GM10248 (cell line): Measurements from ENCODE around the gene ERV3-1.
"Not testable (repeated sequence)": the region's sequence is repeated elsewhere in the genome, so short reads cannot be mapped to it uniquely, and the experiment has no call there.

Experiments
- CTCF ChIA-PET: fragments of 300-600 bp; sonication (Branson Sonifier 250); formaldehyde crosslinking; extraction: SDS; loops from one replicate; lab custom pipeline; 2021; ENCODE audit warnings: antibody characterized with exemption; lab: Yijun Ruan, JAX
- POLR2A ChIA-PET: fragments of 350-650 bp; sonication (Branson Sonifier 250); formaldehyde crosslinking; extraction: SDS; loops from one replicate; lab custom pipeline; 2020; ENCODE audit warnings: antibody characterized with exemption; lab: Yijun Ruan, JAX
- DNase-seq: peaks from one replicate; pipeline ENCODE4 v3.0.0; 2012; ENCODE audit errors: extremely low spot score
- TF ChIP-seq, protein P1 (sequence below): IDR thresholded peaks from 2 replicates; pipeline ENCODE4 v1.5.1; 2012; ENCODE audit warnings: mild to moderate bottlenecking, low read depth; ENCODE audit errors: extremely low read depth, missing control alignments, control extremely low read depth

ERV3-1 gene

GRCh38 chr7:64947252-64948000 is 59.1 kb downstream of the ERV3-1 start:
- CTCF ChIA-PET: interaction anchor here (1.0 to 1.1 kb wide), 2 partner anchors 9 to 269 kb away, joined by 3 to 4 read pairs; no protein-coding TSS in a partner anchor
- TF ChIP-seq, protein P1, sequence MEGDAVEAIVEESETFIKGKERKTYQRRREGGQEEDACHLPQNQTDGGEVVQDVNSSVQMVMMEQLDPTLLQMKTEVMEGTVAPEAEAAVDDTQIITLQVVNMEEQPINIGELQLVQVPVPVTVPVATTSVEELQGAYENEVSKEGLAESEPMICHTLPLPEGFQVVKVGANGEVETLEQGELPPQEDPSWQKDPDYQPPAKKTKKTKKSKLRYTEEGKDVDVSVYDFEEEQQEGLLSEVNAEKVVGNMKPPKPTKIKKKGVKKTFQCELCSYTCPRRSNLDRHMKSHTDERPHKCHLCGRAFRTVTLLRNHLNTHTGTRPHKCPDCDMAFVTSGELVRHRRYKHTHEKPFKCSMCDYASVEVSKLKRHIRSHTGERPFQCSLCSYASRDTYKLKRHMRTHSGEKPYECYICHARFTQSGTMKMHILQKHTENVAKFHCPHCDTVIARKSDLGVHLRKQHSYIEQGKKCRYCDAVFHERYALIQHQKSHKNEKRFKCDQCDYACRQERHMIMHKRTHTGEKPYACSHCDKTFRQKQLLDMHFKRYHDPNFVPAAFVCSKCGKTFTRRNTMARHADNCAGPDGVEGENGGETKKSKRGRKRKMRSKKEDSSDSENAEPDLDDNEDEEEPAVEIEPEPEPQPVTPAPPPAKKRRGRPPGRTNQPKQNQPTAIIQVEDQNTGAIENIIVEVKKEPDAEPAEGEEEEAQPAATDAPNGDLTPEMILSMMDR: no peak
- POLR2A ChIA-PET: no interaction called here
- no peak for DNase-seq

GRCh38 chr7:64946772-64947171 is 59.7 kb downstream of the ERV3-1 start:
- DNase-seq: peak; percentile 23
- TF ChIP-seq, protein P1: peak; percentile 11
- CTCF ChIA-PET: interaction anchor here (1.0 kb wide), 1 partner anchor 9 kb away, joined by 3 read pairs; no protein-coding TSS in a partner anchor
- POLR2A ChIA-PET: interaction anchor here (0.6 kb wide), 1 partner anchor 111 kb away, joined by 3 read pairs; no protein-coding TSS in a partner anchor

DNA sequence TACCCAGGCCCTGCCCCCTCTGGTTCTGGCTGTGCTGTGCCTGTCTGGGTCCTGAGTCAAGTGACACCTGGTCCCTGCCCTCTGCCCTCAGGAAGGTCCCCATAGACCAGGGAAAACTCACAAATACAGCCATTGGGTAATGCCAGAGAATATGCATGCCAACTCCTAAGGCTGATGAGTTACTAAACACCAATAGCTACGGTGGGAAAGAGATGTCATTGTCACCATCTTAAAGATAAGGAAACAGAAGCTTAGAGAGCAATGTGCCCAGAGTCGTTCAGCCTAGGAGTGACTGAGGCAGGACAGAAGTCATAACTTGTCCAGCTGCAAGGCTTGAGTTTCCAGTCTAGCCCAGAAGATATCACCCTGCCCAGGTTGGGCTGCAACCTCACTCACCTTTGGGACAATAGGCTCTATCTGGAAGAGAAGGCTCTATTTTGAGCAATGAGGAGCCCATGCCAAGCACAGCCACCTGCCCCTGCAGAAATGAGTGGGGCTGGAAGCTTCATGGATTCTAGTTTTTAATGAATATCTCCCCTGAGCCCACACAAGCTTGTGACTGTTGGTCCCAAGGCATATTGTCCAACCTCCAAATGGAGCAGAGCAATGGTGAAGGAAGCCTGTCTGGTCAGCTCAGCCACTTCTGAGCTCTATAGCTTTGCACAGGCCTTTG is 60.8 kb downstream of the ERV3-1 start:
- CTCF ChIA-PET: interaction anchor here (0.9 kb wide), 1 partner anchor 362 kb away, joined by 3 read pairs; no protein-coding TSS in a partner anchor
- no peak for DNase-seq
- TF ChIP-seq, protein P1: no peak
- POLR2A ChIA-PET: no interaction called here

- DNase-seq, CTCF ChIA-PET, POLR2A ChIA-PET: not testable (repeated sequence)
These were observed 61.6 kb downstream of the ERV3-1 start for GRCh38 chr7:64944667-64945502.
